Neural cell (in vitro differentiated cells): ENCODE measurements around the gene SAMD4B. TPM values are rescaled to one million over a fixed set of nuclear protein-coding genes. Genes with fewer than 3 reads are reported as not detected.

ENCODE experiments used
- H2AFZ ChIP-seq: fragments of 200-600, 300-800 bp; sonication (generic), shearing (Covaris generic); 2 replicates; pipeline ENCODE4 v1.6.0; 2014; ENCODE audit warnings: low read depth, mild to moderate bottlenecking, antibody characterized with exemption, low read length, moderate library complexity
- H3F3A ChIP-seq: fragments of 200-600 bp; shearing (Covaris generic); 2 replicates; pipeline ENCODE4 v1.6.1; 2016; ENCODE audit warnings: mild to moderate bottlenecking, moderate library complexity, mixed read lengths, antibody characterized with exemption, low read length; ENCODE audit not compliant: insufficient read depth, poor library complexity, severe bottlenecking
- H3K27ac ChIP-seq: fragments of 200-600, 300-800 bp; sonication (generic), shearing (Covaris generic); 2 replicates; pipeline ENCODE4 v1.5.1; 2014; ENCODE audit warnings: mild to moderate bottlenecking, low read length, moderate library complexity
- H3K27me3 ChIP-seq: fragments of 300-800, 200-600 bp; sonication (generic), shearing (Covaris generic); 2 replicates; pipeline ENCODE4 v1.6.0; 2014; ENCODE audit warnings: mild to moderate bottlenecking, low read depth, low read length, moderate library complexity; ENCODE audit not compliant: insufficient read depth
- H3K36me3 ChIP-seq: fragments of 300-800, 200-600 bp; sonication (generic), shearing (Covaris generic); 2 replicates; pipeline ENCODE4 v1.5.1; 2014; ENCODE audit warnings: mild to moderate bottlenecking, antibody characterized with exemption, low read length, moderate library complexity; ENCODE audit not compliant: insufficient read depth
- H3K4me2 ChIP-seq: fragments of 300-800, 200-600 bp; sonication (generic), shearing (Covaris generic); 2 replicates; pipeline ENCODE4 v1.6.0; 2014; ENCODE audit warnings: mild to moderate bottlenecking, low read length
- H3K4me3 ChIP-seq: fragments of 300-800, 200-600 bp; sonication (generic), shearing (Covaris generic); 2 replicates; pipeline ENCODE4 v1.5.1; 2014; ENCODE audit warnings: mild to moderate bottlenecking, low read length, moderate library complexity
- H3K79me2 ChIP-seq: fragments of 200-600 bp; shearing (Covaris generic); replicated peaks from 2 replicates; pipeline ENCODE4 v1.6.0; 2014; ENCODE audit warnings: mild to moderate bottlenecking, low read length, moderate library complexity; ENCODE audit not compliant: insufficient read depth
- H3K9ac ChIP-seq: fragments of 300-800, 200-600 bp; sonication (generic), shearing (Covaris generic); 2 replicates; pipeline ENCODE4 v1.6.1; 2016; ENCODE audit warnings: mild to moderate bottlenecking, low read length, mixed read lengths
- H3K9me2 ChIP-seq: fragments of 200-600 bp; shearing (Covaris generic); 2 replicates; pipeline ENCODE4 v1.6.1; 2016; ENCODE audit warnings: mild to moderate bottlenecking, low read length, mixed read lengths; ENCODE audit not compliant: insufficient read depth
- H3K9me3 ChIP-seq: fragments of 200-600, 300-800 bp; sonication (generic), shearing (Covaris generic); 2 replicates; pipeline ENCODE4 v1.6.1; 2016; ENCODE audit warnings: mild to moderate bottlenecking, mixed run types, low read length, moderate library complexity, mixed read lengths
- H4K20me1 ChIP-seq: fragments of 200-600 bp; shearing (Covaris generic); 2 replicates; pipeline ENCODE4 v1.6.1; 2016; ENCODE audit warnings: mild to moderate bottlenecking, mixed run types; ENCODE audit not compliant: insufficient read depth
- EP300 ChIP-seq: fragments of 450-650 bp; conservative IDR thresholded peaks from 2 replicates; pipeline ENCODE4 v1.6.1; 2014; ENCODE audit warnings: antibody characterized with exemption, mild to moderate bottlenecking, moderate library complexity; ENCODE audit not compliant: poor library complexity, severe bottlenecking
- EZH2 ChIP-seq: fragments of 200-600, 300-800 bp; shearing (Covaris generic), sonication (generic); IDR thresholded peaks from 2 replicates; pipeline ENCODE4 v1.6.1; 2014; ENCODE audit warnings: antibody characterized with exemption, low read length, borderline replicate concordance, mild to moderate bottlenecking; ENCODE audit not compliant: insufficient read depth, poor library complexity, severe bottlenecking
- MXI1 ChIP-seq: fragments of 450-650 bp; conservative IDR thresholded peaks from 2 replicates; pipeline ENCODE4 v1.6.1; 2014; ENCODE audit warnings: antibody characterized with exemption, mild to moderate bottlenecking; ENCODE audit not compliant: poor library complexity, severe bottlenecking
- POLR2AphosphoS5 ChIP-seq: IDR thresholded peaks from 2 replicates; pipeline ENCODE4 v1.6.1; 2012
- RAD21 ChIP-seq: fragments of 450-650 bp; conservative IDR thresholded peaks from 2 replicates; pipeline ENCODE4 v1.6.1; 2014; ENCODE audit warnings: antibody characterized with exemption, mild to moderate bottlenecking, moderate library complexity
- SMC3 ChIP-seq: fragments of 450-650 bp; conservative IDR thresholded peaks from 2 replicates; pipeline ENCODE4 v1.6.1; 2014; ENCODE audit warnings: antibody characterized with exemption, mild to moderate bottlenecking, moderate library complexity; ENCODE audit not compliant: poor library complexity
- TAF1 ChIP-seq: IDR thresholded peaks from 2 replicates; pipeline ENCODE4 v1.6.1; 2012; ENCODE audit warnings: low read depth
- polyA plus RNA-seq: library from polyadenylated mRNA; depleted of rRNA; stranded (reverse); fragments of >200 nt; gene quantifications from 2 replicates; pipeline ENCODE4 v1.2.3, GENCODE V29; 2014
- TF ChIP-seq, protein P1 (sequence below): IDR thresholded peaks from 2 replicates; pipeline ENCODE4 v1.6.1; 2012; ENCODE audit warnings: borderline replicate concordance
- TF ChIP-seq, protein P2 (sequence below): fragments of 450-650 bp; IDR thresholded peaks from 2 replicates; pipeline ENCODE4 v1.5.1; 2014; ENCODE audit warnings: antibody characterized with exemption, mild to moderate bottlenecking, moderate library complexity; ENCODE audit not compliant: poor library complexity, severe bottlenecking

Gene SAMD4B
- polyA plus RNA-seq, 1 donor from 2014 or later, result 19.3 TPM

DNA sequence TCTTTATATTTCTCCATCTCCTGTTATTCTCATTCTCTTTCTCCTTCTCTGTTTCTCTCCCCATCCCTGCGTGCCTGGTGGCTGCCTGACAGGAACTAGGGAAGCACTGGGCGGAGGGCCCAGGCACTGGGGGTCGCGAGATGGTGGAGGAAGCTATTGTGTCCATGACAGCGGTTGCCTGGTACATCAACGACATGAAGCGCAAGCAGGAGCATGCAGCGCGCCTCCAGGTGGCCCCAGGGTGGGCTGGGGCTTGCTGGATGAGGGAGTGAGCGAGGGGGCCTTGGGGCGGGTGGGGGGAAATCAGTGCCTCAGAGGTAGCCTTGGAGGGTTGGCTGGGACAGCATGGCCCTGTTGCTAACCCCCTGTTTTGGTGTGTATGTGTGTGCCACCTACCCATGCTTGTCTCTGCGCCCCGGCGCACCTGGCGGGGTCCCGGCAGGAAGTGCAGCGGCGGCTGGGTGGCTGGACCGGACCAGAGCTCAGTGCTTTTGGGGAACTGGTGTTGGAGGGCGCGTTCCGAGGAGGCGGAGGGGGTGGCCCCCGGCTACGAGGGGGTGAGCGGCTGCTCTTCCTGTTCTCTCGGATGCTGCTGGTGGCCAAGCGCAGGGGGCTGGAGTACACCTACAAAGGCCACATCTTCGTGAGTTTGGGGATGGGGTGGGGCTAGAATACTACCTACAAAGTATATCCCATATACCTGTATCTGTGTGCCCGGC, 75.4 kb downstream of the SAMD4B start:
- Histone ChIP-seq H3K27ac (no peak overlapping the region), H3K9me2 (no peaks in the 10 kb centered on the region), H3K4me2 (no peak overlapping the region), H3K9me3 (no peaks in the 10 kb centered on the region), H3K79me2 (peaks cover 27% of the 10 kb centered on the region), H3K9ac (no peak overlapping the region), H4K20me1 (no peaks in the 10 kb centered on the region), H3F3A (no peaks in the 10 kb centered on the region), H3K36me3 (no peaks in the 10 kb centered on the region), H3K27me3 (no peaks in the 10 kb centered on the region), H2AFZ (no peak overlapping the region), H3K4me3 (no peak overlapping the region)
- no peak for TF ChIP-seq RAD21
- TF ChIP-seq EP300, result no peak
- TF ChIP-seq POLR2AphosphoS5, result no peak
- no peak for TF ChIP-seq TAF1
- no peak for TF ChIP-seq SMC3
- TF ChIP-seq, protein P1, sequence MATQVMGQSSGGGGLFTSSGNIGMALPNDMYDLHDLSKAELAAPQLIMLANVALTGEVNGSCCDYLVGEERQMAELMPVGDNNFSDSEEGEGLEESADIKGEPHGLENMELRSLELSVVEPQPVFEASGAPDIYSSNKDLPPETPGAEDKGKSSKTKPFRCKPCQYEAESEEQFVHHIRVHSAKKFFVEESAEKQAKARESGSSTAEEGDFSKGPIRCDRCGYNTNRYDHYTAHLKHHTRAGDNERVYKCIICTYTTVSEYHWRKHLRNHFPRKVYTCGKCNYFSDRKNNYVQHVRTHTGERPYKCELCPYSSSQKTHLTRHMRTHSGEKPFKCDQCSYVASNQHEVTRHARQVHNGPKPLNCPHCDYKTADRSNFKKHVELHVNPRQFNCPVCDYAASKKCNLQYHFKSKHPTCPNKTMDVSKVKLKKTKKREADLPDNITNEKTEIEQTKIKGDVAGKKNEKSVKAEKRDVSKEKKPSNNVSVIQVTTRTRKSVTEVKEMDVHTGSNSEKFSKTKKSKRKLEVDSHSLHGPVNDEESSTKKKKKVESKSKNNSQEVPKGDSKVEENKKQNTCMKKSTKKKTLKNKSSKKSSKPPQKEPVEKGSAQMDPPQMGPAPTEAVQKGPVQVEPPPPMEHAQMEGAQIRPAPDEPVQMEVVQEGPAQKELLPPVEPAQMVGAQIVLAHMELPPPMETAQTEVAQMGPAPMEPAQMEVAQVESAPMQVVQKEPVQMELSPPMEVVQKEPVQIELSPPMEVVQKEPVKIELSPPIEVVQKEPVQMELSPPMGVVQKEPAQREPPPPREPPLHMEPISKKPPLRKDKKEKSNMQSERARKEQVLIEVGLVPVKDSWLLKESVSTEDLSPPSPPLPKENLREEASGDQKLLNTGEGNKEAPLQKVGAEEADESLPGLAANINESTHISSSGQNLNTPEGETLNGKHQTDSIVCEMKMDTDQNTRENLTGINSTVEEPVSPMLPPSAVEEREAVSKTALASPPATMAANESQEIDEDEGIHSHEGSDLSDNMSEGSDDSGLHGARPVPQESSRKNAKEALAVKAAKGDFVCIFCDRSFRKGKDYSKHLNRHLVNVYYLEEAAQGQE, result no peak
- TF ChIP-seq, protein P2, sequence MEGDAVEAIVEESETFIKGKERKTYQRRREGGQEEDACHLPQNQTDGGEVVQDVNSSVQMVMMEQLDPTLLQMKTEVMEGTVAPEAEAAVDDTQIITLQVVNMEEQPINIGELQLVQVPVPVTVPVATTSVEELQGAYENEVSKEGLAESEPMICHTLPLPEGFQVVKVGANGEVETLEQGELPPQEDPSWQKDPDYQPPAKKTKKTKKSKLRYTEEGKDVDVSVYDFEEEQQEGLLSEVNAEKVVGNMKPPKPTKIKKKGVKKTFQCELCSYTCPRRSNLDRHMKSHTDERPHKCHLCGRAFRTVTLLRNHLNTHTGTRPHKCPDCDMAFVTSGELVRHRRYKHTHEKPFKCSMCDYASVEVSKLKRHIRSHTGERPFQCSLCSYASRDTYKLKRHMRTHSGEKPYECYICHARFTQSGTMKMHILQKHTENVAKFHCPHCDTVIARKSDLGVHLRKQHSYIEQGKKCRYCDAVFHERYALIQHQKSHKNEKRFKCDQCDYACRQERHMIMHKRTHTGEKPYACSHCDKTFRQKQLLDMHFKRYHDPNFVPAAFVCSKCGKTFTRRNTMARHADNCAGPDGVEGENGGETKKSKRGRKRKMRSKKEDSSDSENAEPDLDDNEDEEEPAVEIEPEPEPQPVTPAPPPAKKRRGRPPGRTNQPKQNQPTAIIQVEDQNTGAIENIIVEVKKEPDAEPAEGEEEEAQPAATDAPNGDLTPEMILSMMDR, result no peak
- no peak for TF ChIP-seq MXI1
- TF ChIP-seq EZH2, result no peak

DNA sequence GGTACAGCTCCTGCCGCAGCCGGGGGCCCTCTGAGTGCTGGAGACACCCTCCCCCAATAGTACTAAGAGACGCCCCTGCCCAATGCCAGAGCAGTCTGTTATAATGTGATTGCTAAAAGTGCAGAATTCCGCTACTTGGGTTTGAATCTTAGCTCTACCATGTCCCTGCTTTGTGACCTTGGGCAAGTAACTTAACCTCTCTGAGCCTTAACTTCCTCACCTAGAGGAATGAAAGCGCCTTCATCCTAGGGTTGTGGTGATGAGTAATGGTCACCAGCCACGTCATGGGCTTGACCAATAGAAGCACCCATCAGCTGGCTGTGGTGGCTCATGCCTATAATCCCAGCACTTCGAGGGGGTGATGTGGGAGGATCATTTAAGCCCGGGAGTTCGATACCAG, 76.8 kb downstream of the SAMD4B start:
- Histone ChIP-seq H3K36me3 (no peaks in the 10 kb centered on the region), H3K4me3 (no peak overlapping the region), H3K79me2 (peaks cover 22% of the 10 kb centered on the region), H2AFZ (no peak overlapping the region), H3K27me3 (no peaks in the 10 kb centered on the region), H3K27ac (no peak overlapping the region), H3K9ac (no peak overlapping the region), H3K9me2 (no peaks in the 10 kb centered on the region), H3F3A (no peaks in the 10 kb centered on the region), H4K20me1 (no peaks in the 10 kb centered on the region), H3K4me2 (no peak overlapping the region), H3K9me3 (no peaks in the 10 kb centered on the region)
- TF ChIP-seq, protein P2, result no peak
- no peak for TF ChIP-seq EP300
- TF ChIP-seq SMC3, result no peak
- TF ChIP-seq, protein P1, result no peak
- no peak for TF ChIP-seq EZH2
- no peak for TF ChIP-seq POLR2AphosphoS5
- no peak for TF ChIP-seq TAF1
- TF ChIP-seq RAD21, result no peak
- TF ChIP-seq MXI1, result no peak
